ACC112 (cell line): ENCODE results near the gene VPS45.
A peak's percentile ranks its signal among the peaks of the same experiment; 100 is the strongest.

Experiments used
- H2AFZ ChIP-seq: fragments of 200-600 bp; sonication (generic); one replicate; pipeline ENCODE4 v1.6.0; 2017; ENCODE audit warnings: antibody characterized with exemption, low read length; ENCODE audit not compliant: unreplicated experiment
- H3K27ac ChIP-seq: fragments of 200-600 bp; sonication (generic); 2 replicates; pipeline ENCODE4 v1.5.1; 2014; ENCODE audit warnings: low read depth, mild to moderate bottlenecking, antibody characterized with exemption, low read length, moderate library complexity
- H3K27me3 ChIP-seq: fragments of 200-600 bp; sonication (generic); 2 replicates; pipeline ENCODE4 v1.6.1; 2014; ENCODE audit warnings: mild to moderate bottlenecking, antibody characterized with exemption, low read length, moderate library complexity, mixed read lengths; ENCODE audit not compliant: insufficient read depth
- H3K36me3 ChIP-seq: fragments of 200-600 bp; sonication (generic); 2 replicates; pipeline ENCODE4 v1.6.1; 2016; ENCODE audit warnings: mild to moderate bottlenecking, antibody characterized with exemption, low read length, moderate library complexity, mixed read lengths; ENCODE audit not compliant: insufficient read depth
- H3K4me1 ChIP-seq: fragments of 200-600 bp; sonication (generic); one replicate; pipeline ENCODE4 v1.6.1; 2016; ENCODE audit warnings: low read length, mixed read lengths; ENCODE audit not compliant: insufficient read depth, unreplicated experiment, control insufficient read depth
- H3K4me3 ChIP-seq: fragments of 200-600 bp; sonication (generic); 2 replicates; pipeline ENCODE4 v1.5.1; 2014; ENCODE audit warnings: mild to moderate bottlenecking, low read depth, low read length
- H3K79me2 ChIP-seq: fragments of 200-600 bp; sonication (generic); one replicate; pipeline ENCODE4 v1.6.0; 2016; ENCODE audit warnings: low read length; ENCODE audit not compliant: control insufficient read depth, unreplicated experiment, insufficient read depth

Gene VPS45

DNA sequence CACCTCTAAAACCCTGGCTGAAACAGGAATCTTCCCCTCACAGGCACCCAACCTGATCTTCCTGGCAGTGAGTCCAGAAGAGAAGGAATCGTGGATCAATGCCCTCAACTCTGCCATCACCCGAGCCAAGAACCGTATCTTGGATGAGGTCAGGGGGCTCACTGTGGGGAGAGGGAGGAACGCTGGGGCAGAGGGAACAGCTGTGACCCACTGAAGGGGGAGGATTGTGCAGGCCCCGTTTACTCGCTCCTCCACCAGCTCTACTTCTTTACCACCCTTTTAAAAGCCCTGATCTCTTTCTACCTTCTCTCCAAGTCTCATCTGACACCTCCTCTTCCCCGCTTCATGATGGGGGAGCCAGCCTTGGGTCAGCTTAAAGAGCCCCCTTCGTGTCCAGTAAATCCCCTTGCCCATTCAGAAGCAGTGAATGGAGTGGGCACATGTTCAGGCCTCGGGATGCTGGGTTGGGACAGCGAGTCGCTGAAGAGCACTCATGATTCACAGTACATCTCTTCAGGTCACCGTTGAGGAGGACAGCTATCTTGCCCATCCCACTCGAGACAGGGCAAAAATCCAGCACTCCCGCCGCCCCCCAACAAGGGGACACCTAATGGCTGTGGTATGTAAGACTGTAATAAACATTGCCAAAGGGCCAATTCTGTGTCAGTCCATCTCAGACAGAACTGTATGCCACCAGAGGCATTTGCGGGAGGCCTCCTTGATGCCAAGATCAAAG, 89.5 kb downstream of the VPS45 start:
- Histone ChIP-seq H3K4me1 (peaks cover 15% of the 10 kb centered on the region), H3K27me3 (no peaks in the 10 kb centered on the region), H3K27ac (no peak overlapping the region), H3K4me3 (no peak overlapping the region), H3K36me3 (peaks cover 22% of the 10 kb centered on the region), H3K79me2 (peaks cover 2% of the 10 kb centered on the region), H2AFZ (no peak overlapping the region)

- Histone ChIP-seq H3K79me2 (no peaks in the 10 kb centered on the region), H3K27me3 (no peaks in the 10 kb centered on the region), H3K4me1 (peaks cover 22% of the 10 kb centered on the region), H3K4me3 (no peak overlapping the region), H3K27ac (no peak overlapping the region), H2AFZ (no peak overlapping the region), H3K36me3 (peaks cover 15% of the 10 kb centered on the region)
These were observed 92.0 kb downstream of the VPS45 start for GRCh38 chr1:150159550-150159949.

- Histone ChIP-seq H3K27me3 (no peaks in the 10 kb centered on the region), H3K4me1 (peaks cover 22% of the 10 kb centered on the region), H2AFZ (no peak overlapping the region), H3K79me2 (no peaks in the 10 kb centered on the region), H3K36me3 (peaks cover 15% of the 10 kb centered on the region), H3K27ac (no peak overlapping the region), H3K4me3 (no peak overlapping the region)
These were observed 93.5 kb downstream of the VPS45 start for GRCh38 chr1:150160964-150161621.

GRCh38 chr1:150161747-150162581, 94.4 kb downstream of the VPS45 start:
- Histone ChIP-seq H3K79me2 (no peaks in the 10 kb centered on the region), H3K36me3 (peaks cover 10% of the 10 kb centered on the region), H3K27ac (peak overlapping the region; percentile 86), H3K4me1 (peaks cover 22% of the 10 kb centered on the region), H2AFZ (no peak overlapping the region), H3K4me3 (peak overlapping the region; percentile 16; the same call in 1 of the 2 replicates), H3K27me3 (no peaks in the 10 kb centered on the region)

- no peaks in the 10 kb centered on the region for H3K27me3 ChIP-seq
- no peaks in the 10 kb centered on the region for H3K79me2 ChIP-seq
- H3K27ac ChIP-seq = peak overlapping the region; percentile 86
- peaks cover 6% of the 10 kb centered on the region for H3K36me3 ChIP-seq
- H3K4me1 ChIP-seq = peaks cover 22% of the 10 kb centered on the region
- no peak overlapping the region for H2AFZ ChIP-seq
- peak overlapping the region; percentile 16 for H3K4me3 ChIP-seq
These were observed 94.9 kb downstream of the VPS45 start for GRCh38 chr1:150162582-150162861.

- no peaks in the 10 kb centered on the region for H3K79me2 ChIP-seq
- H3K4me1 ChIP-seq = peaks cover 22% of the 10 kb centered on the region
- peaks cover under 1% of the 10 kb centered on the region; the same call in 1 of the 2 replicates for H3K36me3 ChIP-seq
- no peaks in the 10 kb centered on the region for H3K27me3 ChIP-seq
- H3K27ac ChIP-seq = peak overlapping the region; percentile 86
- H2AFZ ChIP-seq = peak overlapping the region; percentile 14
- H3K4me3 ChIP-seq = peak overlapping the region; percentile 35
These were observed 95.5 kb downstream of the VPS45 start for GRCh38 chr1:150162862-150163706.

DNA sequence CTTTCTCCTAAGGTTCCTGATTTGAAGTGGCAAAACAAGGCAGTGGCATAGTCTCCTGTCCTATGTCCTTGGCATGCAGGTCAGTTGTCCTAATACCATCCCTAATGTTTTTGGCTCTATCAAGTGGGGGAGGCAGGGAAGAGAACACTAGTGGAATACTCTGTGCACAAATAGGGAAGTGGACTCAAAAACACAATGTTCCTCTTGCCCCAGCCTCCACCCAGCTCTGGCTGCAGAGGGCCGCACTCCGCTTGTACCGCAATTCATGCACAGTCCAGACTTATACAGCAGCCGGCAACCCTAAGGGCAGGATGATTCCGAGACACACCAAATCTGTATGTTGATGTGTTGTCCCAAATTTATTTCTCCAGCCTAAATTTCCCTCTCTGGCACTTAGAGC, 96.6 kb downstream of the VPS45 start:
- Histone ChIP-seq H3K27ac (0 out of 2 replicates have a peak overlapping the region, but pooled peaks have one; percentile 86), H3K79me2 (no peaks in the 10 kb centered on the region), H3K27me3 (no peaks in the 10 kb centered on the region), H3K36me3 (no peaks in the 10 kb centered on the region), H3K4me3 (no peak overlapping the region), H2AFZ (no peak overlapping the region), H3K4me1 (peaks cover 22% of the 10 kb centered on the region)

DNA sequence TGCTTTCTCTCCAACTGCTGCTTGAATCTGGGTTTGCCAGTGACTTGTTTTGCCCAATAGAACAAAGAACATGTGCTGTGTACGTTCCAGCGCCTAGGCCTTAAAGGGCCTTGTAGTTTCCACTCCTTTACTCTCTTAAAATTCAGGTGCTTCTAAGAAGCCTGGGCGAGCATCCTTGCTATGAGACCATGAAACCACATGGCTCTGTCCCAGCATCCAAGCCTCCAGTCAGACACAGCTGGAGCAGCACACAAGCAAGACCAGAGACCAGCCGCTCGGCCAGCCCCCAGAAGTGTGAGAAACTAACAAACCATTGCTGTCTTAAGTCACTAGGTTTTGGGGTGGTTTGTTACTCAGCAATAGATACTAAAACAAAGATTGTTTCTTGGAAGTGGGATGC, 97.2 kb downstream of the VPS45 start:
- Histone ChIP-seq H3K4me1 (peaks cover 22% of the 10 kb centered on the region), H3K79me2 (no peaks in the 10 kb centered on the region), H3K36me3 (no peaks in the 10 kb centered on the region), H3K27ac (no peak overlapping the region), H3K27me3 (no peaks in the 10 kb centered on the region), H2AFZ (no peak overlapping the region), H3K4me3 (no peak overlapping the region)

DNA sequence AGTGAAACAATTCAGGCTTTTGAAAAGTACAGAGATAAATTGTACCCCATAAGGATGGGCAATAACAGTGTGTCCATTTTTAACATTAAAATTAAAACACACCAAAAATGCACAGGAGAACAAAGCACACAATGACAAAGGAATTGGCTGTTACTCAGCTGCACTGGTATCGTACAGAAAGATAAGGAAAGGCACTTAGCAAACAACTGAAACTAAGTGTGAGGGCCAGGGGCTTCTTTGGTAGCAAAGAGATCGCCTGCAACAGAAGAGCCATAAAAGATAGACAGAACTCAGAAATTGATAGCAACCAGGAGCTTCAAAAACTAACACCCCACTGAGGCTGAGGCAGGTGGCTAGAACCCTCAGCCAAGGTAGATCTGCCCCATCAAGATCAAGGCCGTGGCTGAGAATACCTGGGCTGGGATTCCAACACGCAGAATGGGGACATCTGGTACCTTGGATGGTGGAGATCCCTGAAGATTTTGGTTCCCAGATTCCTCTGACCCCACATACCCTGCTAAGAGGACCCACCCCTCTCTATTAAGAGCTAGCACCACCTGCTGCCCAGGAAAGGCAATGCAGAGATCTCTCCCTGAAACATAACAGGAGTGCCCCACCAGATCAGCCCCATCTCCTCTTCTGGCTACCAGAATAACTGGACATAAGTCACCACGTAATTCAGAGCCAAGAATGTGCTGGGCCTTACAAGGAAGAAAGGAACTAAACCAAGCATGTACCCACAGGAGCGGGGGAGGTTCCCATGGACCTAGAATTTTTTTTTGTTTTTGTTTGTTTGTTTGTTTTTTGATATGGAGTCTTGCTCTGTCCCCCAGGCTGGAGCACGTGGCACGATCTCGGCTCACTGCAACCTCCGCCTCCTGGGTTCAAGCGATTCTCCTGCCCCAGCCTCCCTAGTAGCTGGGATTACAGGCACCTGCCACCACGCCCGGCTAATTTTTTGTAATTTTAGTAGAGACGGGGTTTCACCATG, 98.3 kb downstream of the VPS45 start:
- no peak overlapping the region for H3K27ac ChIP-seq

More for the DNA sequence above, 98.3 kb downstream of the VPS45 start:
- H3K36me3 ChIP-seq = no peaks in the 10 kb centered on the region
- no peaks in the 10 kb centered on the region for H3K27me3 ChIP-seq
- H3K4me1 ChIP-seq = peaks cover 22% of the 10 kb centered on the region
- H3K4me3 ChIP-seq = no peak overlapping the region
- no peak overlapping the region for H2AFZ ChIP-seq
- H3K79me2 ChIP-seq = no peaks in the 10 kb centered on the region
